Stimulated activated CD8-positive, alpha-beta memory T cell treated with anti-CD3 and anti-CD28 coated beads, Interleukin-4, amount 100 ng/mL, for 4 hours (primary cell): ENCODE measurements around the gene ASAP2.

ENCODE experiments used
- DNase-seq, 2 donors: peaks; one replicate each; pipeline ENCODE4 v3.0.0-alpha.2; 2020; ENCODE audit warnings: low read depth in 2 of 2, low spot score in 1 of 2

ASAP2 gene

GRCh38 chr2:9291866-9292265, 85.3 kb downstream of the ASAP2 start:
- DNase-seq: no peak

- DNase-seq: no peak
Measured at GRCh38 chr2:9292426-9292825, 85.8 kb downstream of the ASAP2 start.

GRCh38 chr2:9294764-9295163, 88.2 kb downstream of the ASAP2 start:
- DNase-seq: no peak

- DNase-seq: no peak
Measured at GRCh38 chr2:9296559-9296958, 89.9 kb downstream of the ASAP2 start.

GRCh38 chr2:9297156-9297555, 90.5 kb downstream of the ASAP2 start:
- no peak for DNase-seq

- DNase-seq: no peak
Measured at GRCh38 chr2:9297807-9298206, 91.2 kb downstream of the ASAP2 start.

GRCh38 chr2:9298583-9298982, 92.0 kb downstream of the ASAP2 start:
- DNase-seq: no peak

- DNase-seq: no peak
Measured at GRCh38 chr2:9299161-9300100, 92.8 kb downstream of the ASAP2 start.

GRCh38 chr2:9300214-9300613, 93.6 kb downstream of the ASAP2 start:
- no peak for DNase-seq

- DNase-seq: no peak
Measured at GRCh38 chr2:9300829-9301453, 94.3 kb downstream of the ASAP2 start.

- DNase-seq: no peak
Measured at GRCh38 chr2:9302755-9303154, 96.1 kb downstream of the ASAP2 start.

GRCh38 chr2:9303528-9304225, 97.1 kb downstream of the ASAP2 start:
- no peak for DNase-seq

GRCh38 chr2:9306911-9307310, 100.3 kb downstream of the ASAP2 start:
- DNase-seq: no peak

GRCh38 chr2:9307535-9307934, 100.9 kb downstream of the ASAP2 start:
- no peak for DNase-seq

- no peak for DNase-seq
Measured at GRCh38 chr2:9308186-9308955, 101.8 kb downstream of the ASAP2 start.

GRCh38 chr2:9309147-9309546, 102.5 kb downstream of the ASAP2 start:
- no peak for DNase-seq

- DNase-seq: no peak
Measured at GRCh38 chr2:9310377-9310776, 103.8 kb downstream of the ASAP2 start.

- DNase-seq: no peak
Measured at GRCh38 chr2:9310798-9311197, 104.2 kb downstream of the ASAP2 start.

GRCh38 chr2:9311488-9311887, 104.9 kb downstream of the ASAP2 start:
- no peak for DNase-seq

GRCh38 chr2:9312591-9312990, 106.0 kb downstream of the ASAP2 start:
- DNase-seq: no peak

- no peak for DNase-seq
Measured at GRCh38 chr2:9313443-9313842, 106.8 kb downstream of the ASAP2 start.
